CD4-positive, alpha-beta T cell treated with Interleukin-21 for 1 hour (primary cell): Measurements from ENCODE around the gene CPLANE2.
"Not testable (repeated sequence)": the region's sequence is repeated elsewhere in the genome, so short reads cannot be mapped to it uniquely, and the experiment has no call there.

Source experiments
- DNase-seq: peaks from one replicate; pipeline ENCODE4 v3.0.0-alpha.2; 2020

CPLANE2 gene

DNA sequence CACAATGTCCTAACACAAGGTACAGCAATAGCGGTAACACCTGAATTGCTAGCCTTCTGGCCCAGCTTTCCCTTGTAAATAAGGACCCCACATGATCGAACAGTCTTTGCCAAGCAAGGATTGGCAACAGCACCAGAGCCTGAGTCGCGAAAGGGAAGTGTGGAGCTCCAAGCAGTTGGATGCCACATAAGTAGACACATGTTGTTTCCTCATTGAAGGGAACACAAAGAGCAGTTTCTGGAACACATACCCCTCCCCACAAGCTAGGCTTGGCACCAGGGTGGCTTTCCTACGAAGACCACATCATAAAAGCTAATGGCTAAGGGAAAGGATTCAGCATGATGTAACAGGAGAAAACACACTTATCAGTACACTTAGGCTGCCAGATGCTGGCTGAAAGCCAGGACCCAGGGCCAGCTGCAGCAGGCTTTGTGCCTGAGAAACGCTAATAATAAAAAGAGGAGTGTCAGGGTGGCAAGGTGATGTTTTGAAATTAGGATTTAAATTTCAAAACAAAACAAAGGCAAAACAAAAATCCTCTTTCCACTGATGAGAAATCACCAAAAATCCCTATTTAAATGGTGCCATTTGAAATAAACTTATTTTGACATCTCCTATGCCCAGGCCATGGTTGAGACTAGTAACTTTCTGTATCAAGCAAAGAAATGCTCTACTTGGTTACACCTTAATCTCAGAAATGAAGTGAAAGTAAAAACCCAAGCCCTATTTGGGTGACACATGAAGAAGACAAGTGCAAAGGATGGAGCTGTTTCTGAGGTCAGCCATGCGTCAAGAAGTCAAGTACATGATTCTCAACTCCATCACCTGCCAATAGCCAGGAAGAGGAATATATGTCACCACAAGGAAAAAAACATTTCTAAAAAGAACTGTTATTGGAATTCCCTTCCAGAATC is 11.9 kb upstream of the CPLANE2 start:
- DNase-seq: no peak

GRCh38 chr1:16248007-16248436 is 11.0 kb upstream of the CPLANE2 start:
- DNase-seq: no peak

GRCh38 chr1:16247441-16247840 is 10.5 kb upstream of the CPLANE2 start:
- DNase-seq: no peak

DNA sequence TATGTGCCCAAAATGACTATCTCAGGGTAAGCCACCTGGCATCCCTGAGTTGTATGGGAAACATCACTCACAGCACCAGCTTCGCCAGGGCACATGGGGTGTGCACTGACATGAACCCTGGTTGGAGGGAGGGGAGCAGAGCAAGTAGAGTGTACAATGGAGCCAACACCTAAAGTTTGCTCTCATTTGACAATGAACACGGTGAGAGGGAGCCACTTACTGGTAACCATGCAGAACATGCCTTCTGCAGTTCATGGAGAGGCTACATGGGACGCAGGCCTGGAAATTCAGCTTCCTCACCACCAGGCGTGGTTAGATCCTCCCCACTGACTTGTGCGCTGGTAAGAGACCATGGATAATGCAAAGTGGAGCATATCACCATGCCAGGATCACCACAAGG is 10.0 kb upstream of the CPLANE2 start:
- DNase-seq: no peak

- not testable (repeated sequence) for DNase-seq
Observed at GRCh38 chr1:16246239-16246638, 9.3 kb upstream of the CPLANE2 start.

DNA sequence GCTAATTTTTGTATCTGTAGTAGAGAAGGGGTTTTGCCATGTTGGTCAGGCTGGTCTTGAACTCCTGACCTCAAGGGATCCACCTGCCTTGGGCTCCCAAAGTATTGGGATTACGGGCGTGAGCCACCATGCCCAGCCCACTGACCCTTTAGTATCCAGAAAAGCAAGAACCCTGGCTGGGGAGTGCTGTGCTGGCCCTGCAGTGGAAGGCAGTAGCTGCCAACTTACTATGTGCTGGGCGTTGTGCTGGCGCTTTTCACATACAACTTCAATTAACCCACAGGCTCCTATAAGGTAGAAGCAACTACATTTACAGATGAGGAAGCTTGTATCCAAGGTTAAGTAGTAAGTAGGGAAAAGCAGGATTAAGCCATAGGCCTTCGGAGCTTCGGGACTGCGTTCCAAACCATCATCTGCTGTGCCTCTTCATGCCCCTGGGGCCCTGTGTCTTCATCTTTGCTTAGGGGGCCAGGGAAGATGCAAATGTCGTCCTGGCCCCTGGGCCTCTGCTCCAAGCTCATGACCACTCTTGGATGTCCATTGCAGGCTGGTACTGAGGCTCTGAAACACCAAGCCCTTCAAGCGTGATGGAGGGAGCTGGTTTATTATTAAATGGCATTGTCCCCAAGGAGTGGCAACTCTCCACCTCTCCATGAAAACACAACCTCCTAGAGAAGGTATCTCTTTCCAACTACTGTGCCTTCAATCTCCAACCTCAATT is 8.7 kb upstream of the CPLANE2 start:
- DNase-seq: no peak

DNA sequence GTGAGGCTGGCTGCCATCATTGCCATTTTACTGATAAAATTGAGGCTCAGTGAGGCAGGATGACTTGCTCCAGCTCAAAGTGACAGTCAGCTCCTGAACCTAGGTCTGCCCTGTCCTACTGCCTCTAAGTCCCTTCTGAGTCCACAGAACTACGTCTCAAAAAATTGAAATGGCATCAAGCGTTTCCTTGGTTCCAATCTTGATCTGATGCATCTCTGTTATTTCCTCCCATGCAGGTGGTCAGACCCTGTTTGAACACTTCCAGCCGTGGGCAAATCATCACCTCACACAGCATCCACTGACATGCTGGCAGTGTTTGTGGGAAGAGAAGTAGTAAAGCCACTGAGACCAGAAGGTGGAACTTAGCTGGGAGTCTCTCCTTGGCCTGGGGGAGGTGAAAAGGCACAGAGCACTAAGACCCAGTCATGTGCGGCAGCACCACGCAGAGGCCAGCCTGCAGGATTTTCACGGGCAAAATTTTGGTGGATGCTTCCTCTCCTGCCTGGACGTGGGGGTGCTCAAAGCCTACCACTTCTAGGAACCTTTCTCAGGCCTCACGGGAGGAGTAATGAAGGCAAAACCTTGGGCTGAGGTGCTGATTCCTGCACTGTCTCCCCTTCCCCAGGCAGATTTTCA is 7.8 kb upstream of the CPLANE2 start:
- no peak for DNase-seq

GRCh38 chr1:16243936-16244649 is 7.1 kb upstream of the CPLANE2 start:
- peak; percentile 78 for DNase-seq

DNA sequence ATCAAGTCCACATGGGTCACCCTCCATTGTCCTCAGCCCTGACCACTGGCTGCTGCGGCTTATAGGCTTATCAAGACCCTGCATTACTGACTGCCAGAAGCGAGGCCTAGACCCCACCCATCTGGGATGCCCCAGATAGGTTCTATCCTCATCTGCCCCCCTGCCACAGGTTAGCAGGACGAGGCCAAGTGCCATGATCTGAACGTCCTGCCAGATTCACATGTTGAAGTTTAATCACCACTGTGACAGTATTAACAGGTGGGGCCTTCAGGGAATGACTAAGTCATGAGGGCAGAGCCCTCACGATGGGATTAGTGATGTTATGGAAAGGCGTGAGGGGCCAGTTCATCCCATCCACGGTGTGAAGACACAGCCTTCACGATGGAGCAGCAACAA is 6.2 kb upstream of the CPLANE2 start:
- DNase-seq: no peak

DNA sequence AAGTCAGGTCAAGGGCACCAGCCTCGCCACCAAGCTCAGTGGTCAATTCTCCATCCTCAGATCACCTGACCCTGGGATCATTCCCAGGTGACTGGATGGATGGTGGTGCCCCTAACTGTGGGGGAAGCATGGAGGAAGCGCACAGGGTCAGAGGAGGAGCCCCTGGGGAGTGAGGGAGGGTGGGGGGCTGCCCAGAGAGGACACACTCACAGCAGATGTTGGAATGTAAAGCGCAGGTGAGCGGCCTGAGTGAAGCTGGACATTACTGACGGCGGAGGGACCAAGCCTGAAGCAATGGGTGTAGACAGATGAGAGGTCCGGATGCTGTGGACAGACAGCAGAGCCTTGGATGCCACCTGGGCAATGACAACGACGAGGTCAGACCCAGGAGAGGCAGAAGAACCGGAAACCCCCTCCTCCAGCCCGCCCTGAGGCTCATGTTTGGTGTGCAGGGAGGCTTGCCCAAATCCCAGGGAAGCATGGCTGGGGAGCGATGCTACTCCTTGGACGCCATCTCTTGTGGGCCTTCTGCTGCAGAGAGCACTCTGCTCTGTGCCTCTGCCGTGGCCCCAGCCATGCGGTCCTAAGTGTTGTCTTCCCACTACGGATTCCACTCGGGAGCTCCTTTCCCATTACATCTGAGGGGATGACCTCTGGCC is 5.7 kb upstream of the CPLANE2 start:
- no peak for DNase-seq

DNA sequence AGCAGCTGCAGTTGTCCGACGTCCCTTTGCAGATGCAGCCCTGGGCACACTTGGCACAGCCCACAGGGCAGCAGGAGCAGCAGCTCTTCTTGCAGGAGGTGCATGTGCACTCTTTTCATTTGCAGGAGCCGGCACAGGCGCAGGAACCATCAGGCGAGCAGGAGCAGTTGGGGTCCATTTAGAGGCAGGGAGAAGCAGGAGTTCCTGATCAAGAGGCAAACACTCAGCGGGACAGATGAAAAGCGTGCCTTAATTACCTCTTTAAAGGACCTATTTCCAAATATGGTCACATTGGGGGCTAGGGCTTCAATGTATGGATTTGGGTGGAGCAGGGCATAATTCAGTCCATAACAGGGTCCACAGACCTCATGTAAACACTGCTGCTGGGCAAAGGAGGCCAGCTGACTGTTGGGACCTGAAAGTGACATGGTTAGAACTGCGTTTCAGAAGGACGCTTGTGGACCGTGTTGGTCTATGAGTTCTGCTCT is 4.3 kb upstream of the CPLANE2 start:
- DNase-seq: no peak

GRCh38 chr1:16239972-16240491 is 3.0 kb upstream of the CPLANE2 start:
- no peak for DNase-seq

- no peak for DNase-seq
Observed at GRCh38 chr1:16237343-16237830, 404 bp upstream of the CPLANE2 start.

DNA sequence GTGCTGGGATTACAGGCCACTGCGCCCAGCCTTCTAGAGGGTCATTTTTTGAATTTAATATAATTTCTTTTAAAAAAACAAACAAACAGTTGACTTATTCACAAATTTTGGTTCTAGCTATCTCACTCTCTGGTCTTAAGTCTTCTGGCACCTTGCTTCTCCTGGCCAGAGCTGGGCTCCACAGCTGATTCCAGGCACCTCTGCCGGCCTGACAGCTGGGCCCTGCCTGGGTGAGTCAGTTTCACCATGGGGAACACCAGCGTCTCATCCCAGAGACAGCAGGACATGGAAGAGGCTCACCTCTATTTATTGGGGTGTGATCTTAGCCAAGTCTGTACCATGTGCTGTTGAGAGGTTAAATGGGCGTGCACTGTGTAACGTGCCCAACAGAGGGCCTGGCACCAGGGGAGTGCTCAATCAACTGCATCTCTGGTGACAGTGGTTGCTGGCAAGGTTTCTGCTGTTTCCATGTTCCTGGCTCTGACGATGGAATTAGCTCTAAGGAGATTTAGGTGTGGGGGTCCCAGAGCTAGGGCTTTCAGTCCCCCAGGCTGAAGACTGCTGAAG is 956 bp downstream of the CPLANE2 start:
- DNase-seq: peak; percentile 62

- no peak for DNase-seq
Observed at GRCh38 chr1:16235347-16235746, 1.6 kb downstream of the CPLANE2 start.

GRCh38 chr1:16233431-16233830 is 3.6 kb downstream of the CPLANE2 start:
- DNase-seq: no peak

GRCh38 chr1:16232316-16232710 is 4.7 kb downstream of the CPLANE2 start:
- DNase-seq: no peak

DNA sequence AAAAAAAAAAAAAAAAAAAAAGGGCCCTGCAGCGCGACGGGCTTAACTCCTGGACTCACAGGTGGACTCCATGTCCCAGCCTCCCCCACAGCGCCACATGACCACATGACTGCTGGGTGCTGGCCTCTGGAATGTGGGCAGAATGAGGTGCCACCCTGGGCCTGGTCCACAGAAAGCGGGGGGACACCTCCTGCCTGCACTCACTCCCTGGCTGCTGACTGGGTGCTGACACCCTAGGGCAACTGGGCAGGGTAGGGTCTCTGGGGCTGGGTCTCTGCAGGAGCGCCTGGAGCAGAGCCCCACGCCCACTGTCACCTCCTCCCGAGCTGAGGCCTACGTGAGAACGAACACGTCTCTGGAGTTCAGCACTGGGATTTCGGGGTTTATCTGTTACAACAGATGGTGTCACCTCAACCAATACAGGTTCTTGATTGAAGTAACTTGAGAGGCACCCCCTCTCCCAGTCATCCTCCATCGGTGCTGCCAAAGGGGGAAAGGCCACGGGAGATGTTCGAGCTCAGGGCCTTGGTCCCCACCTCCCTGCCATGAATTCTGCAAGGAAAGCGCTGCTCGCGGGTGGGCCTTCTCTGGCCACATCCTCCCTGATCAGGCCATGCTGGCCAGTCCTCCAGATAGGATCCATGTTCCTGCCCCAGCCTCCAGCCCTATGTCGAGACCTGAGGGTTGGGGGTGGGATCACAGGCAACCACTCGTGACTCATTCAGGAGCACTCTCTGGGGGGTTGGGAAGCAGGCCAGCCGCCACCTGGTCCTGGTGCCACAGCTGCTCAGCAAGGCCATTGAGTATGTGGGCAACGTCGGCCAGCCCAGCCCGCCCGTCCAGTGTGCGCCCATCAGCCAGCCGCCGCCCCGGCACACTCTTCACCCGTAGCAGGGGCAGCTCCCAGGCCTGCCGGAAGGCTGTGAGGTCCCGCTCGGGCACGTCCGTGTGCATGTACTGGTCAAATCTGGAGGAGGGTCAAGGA is 5.4 kb downstream of the CPLANE2 start:
- no peak for DNase-seq

- no peak for DNase-seq
Observed at GRCh38 chr1:16230744-16231143, 6.2 kb downstream of the CPLANE2 start.
